GM12891 (cell line): ENCODE data around the gene ATP5MC3.

Experiments
- DNase-seq: peaks from one replicate; pipeline ENCODE4 v3.0.0; 2011; ENCODE audit warnings: low spot score; ENCODE audit not compliant: insufficient read length
- FAIRE-seq: peaks from 2 replicates; lab custom pipeline; 2011; peaks lifted over from hg19 to GRCh38; lab: Jason Lieb, UNC
- PAX5 ChIP-seq: IDR thresholded peaks from 2 replicates; pipeline ENCODE4 v1.6.1; 2011; ENCODE audit warnings: low read length, moderate library complexity, mild to moderate bottlenecking; ENCODE audit not compliant: insufficient read depth, severe bottlenecking
- POLR2A ChIP-seq: IDR thresholded peaks from 2 replicates; pipeline ENCODE4 v1.6.1; 2011; ENCODE audit warnings: low read depth, low read length, control low read depth
- POLR2AphosphoS5 ChIP-seq: IDR thresholded peaks from 2 replicates; pipeline ENCODE4 v1.6.1; 2011; ENCODE audit warnings: low read depth, low read length, control low read depth
- POU2F2 ChIP-seq: IDR thresholded peaks from 2 replicates; pipeline ENCODE4 v1.6.1; 2011; ENCODE audit warnings: low read depth, mild to moderate bottlenecking, control low read depth, low read length, moderate library complexity
- SPI1 ChIP-seq: IDR thresholded peaks from 2 replicates; pipeline ENCODE4 v1.6.1; 2011; ENCODE audit warnings: low read depth, low read length, control low read depth
- TAF1 ChIP-seq: IDR thresholded peaks from 2 replicates; pipeline ENCODE4 v1.6.1; 2011; ENCODE audit warnings: low read depth, low read length, control low read depth

Gene ATP5MC3

DNA sequence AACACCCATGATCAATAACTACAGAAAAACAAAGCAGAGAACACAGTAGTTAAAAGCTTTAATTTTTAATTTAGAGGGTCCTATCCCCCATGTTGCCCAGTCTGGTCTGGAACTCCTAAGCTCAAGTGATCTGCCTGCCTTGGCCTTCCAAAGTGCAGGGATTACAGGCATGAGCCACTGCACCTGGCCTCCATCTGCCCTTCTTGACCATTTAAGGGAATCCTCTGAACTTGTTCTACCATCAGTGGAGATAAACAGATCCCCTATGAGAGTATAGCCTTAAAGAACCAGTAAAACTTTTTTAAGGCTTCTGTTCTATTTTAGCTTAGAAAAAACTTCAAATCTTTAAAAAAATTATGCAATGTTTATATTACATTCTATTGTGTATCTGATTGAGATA is 13.5 kb upstream of the ATP5MC3 start:
- TF ChIP-seq POLR2A (no peak), PAX5 (no peak)
- DNase-seq, result no peak
- FAIRE-seq, result no peak

DNA sequence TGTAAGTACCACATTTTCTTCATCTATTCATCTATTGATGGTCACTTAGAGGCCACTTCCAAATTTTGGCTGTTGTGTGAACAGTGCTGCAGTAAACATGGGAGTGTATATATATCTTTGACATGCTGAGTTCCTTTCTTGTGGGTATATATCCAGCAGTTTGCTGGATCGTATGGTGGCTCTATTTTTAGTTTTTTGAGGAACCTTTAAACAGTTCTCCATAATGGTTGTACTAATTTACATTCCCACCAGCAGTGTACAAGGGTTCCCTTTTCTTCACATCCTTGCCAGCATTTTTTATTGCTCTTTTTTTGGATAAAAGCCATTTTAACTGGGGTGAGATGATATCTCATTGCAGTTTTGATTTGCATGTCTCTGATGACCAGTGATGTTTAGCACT is 7.3 kb upstream of the ATP5MC3 start:
- FAIRE-seq (no peak), DNase-seq (no peak)
- TF ChIP-seq TAF1 (no peak), POLR2AphosphoS5 (no peak), POU2F2 (no peak), POLR2A (no peak), PAX5 (no peak), SPI1 (no peak)

DNA sequence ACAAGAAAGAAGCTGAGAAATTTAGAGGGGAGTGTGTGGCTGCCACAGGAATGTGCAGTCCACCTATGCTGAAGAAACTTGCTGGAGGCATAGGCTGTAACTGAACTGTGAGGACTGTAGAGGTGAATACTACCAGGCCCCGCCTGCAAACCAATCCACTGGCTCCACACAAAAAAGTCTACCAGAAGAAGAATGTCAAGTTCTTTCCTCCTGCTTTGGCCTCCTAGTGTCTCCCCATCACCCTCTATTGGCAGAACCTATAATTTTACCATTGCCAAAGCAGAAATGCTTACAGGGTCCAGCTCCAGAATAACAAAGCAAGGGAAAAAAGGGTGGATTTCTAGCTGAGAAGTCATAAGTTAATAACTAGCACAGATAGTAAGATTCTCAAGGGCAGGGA is 5.9 kb upstream of the ATP5MC3 start:
- FAIRE-seq (no peak), DNase-seq (no peak)
- TF ChIP-seq POLR2AphosphoS5 (no peak), POU2F2 (no peak), PAX5 (no peak), TAF1 (no peak), SPI1 (no peak), POLR2A (no peak)

GRCh38 chr2:175183674-175184073 is 2.2 kb upstream of the ATP5MC3 start:
- DNase-seq (no peak), FAIRE-seq (no peak)
- TF ChIP-seq POU2F2, result no peak
- TF ChIP-seq SPI1, result no peak
- TF ChIP-seq POLR2AphosphoS5, result no peak
- no peak for TF ChIP-seq POLR2A
- no peak for TF ChIP-seq TAF1
- TF ChIP-seq PAX5, result no peak

DNA sequence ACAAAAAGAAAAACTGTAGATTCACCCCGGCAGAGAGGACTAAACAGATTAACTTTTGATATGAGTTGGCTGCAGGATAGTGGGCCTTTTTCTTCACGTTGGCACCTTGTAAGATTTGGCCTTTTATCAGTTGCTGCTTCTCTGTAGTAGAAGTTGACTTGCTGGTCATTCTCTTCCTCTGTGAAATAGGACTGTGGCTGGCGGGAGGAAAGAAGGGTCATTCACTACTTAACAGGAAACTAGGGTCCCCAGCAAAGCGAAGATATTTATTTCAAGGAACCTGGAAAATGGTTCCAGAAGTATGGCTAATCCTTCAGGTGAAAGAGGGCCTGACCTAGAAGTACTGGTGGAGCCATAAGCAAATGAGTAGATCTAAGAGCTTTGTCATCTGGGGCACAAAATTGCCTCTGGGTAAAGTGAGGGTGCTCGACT is 383 bp upstream of the ATP5MC3 start:
- TF ChIP-seq POLR2AphosphoS5, result no peak
- TF ChIP-seq SPI1, result no peak
- no peak for TF ChIP-seq POU2F2
- TF ChIP-seq POLR2A, result no peak
- TF ChIP-seq TAF1, result no peak
- TF ChIP-seq PAX5, result no peak
- FAIRE-seq, result no peak
- DNase-seq, result no peak

DNA sequence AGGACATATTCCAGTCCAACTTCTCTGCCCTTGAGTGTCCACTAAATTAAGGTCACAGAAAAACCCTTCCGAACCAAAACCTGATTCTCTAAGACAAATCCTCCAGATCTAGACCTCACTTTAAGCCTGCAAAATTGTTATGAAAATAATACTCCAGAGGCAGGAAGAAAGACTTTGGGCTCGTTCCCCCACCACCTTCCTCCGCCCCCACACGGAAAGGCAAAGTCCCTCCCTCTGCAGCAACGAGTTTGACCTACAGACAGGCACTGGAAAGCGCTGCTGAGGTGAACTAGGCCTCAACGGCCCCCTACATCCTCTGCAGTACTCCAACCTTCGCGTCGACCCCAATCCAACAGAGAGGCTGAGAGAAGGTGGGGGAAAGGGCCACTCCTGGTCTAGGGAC is 808 bp downstream of the ATP5MC3 start:
- FAIRE-seq, result peak; percentile 83
- DNase-seq, result peak; percentile 32
- no peak for TF ChIP-seq SPI1
- no peak for TF ChIP-seq TAF1
- no peak for TF ChIP-seq POLR2AphosphoS5
- no peak for TF ChIP-seq PAX5
- peak; percentile 62 for TF ChIP-seq POLR2A

- FAIRE-seq (no peak), DNase-seq (no peak)
- no peak for TF ChIP-seq TAF1
- no peak for TF ChIP-seq SPI1
- no peak for TF ChIP-seq POLR2AphosphoS5
- no peak for TF ChIP-seq PAX5
- no peak for TF ChIP-seq POU2F2
- TF ChIP-seq POLR2A, result no peak
Measured at GRCh38 chr2:175176624-175177023, 4.9 kb downstream of the ATP5MC3 start.

- FAIRE-seq, result no peak
- TF ChIP-seq TAF1 (no peak), SPI1 (no peak), POLR2AphosphoS5 (no peak), POLR2A (no peak), POU2F2 (no peak), PAX5 (no peak)
Measured at GRCh38 chr2:175175896-175176295, 5.6 kb downstream of the ATP5MC3 start.

GRCh38 chr2:175175320-175175719 is 6.2 kb downstream of the ATP5MC3 start:
- FAIRE-seq (no peak), DNase-seq (no peak)
- TF ChIP-seq SPI1 (no peak), POLR2A (peak; percentile 61; the same call in 1 of the 2 replicates)

More at GRCh38 chr2:175175896-175176295, 5.6 kb downstream of the ATP5MC3 start:
- no peak for DNase-seq

DNA sequence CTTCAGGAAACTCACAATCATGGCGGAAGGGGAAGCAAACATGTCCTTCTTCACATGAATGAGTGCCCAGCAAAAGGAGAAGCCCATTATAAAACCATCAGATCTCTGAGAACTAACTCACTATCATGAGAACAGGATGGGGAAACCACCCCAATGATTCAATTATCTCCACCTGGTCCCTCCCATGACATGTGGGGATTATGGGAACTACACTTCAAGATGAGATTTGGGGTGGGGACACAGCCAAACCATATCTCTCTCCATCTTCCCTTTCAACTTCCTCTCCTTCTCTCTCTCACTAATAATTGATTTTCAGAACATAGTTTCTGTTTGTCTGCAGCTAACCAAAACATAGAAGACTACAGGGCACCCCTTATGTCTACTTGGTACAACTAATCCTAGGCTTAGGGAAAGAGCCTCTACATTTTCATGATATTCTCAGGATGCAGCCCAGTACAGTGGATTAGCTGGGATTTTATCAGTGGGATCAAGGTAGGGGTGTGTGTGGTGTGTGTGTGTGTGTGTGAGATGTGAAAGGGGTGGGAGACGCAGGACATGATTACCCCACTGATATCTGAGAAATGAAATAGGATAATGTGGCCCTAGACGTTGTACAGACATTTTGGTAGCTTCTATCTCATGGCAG is 10.7 kb downstream of the ATP5MC3 start:
- TF ChIP-seq POLR2A (no peak), POU2F2 (no peak), SPI1 (no peak), POLR2AphosphoS5 (no peak)
- no peak for DNase-seq
- FAIRE-seq, result no peak
